Right cardiac atrium (tissue), 5 donors: ENCODE data around the gene SMIM13. TPM values are rescaled to one million over a fixed set of nuclear protein-coding genes. Genes with fewer than 3 reads are reported as not detected.

Experiments
- ATAC-seq, 2 donors: fragments of 200-7000 bp; cut with Tn5 transposase; one replicate each; pipeline versions ENCODE4 v1.8.0 to v1.9.1; 2020; ENCODE audit warnings: moderate library complexity in 2 of 2, mild to moderate bottlenecking in 1 of 2
- DNase-seq, 3 donors: peaks; one replicate each; pipeline ENCODE4 v3.0.0-alpha.2; 2020
- H3K27ac ChIP-seq: one replicate; pipeline ENCODE4 v1.5.1; 2013; ENCODE audit warnings: mild to moderate bottlenecking, low read length, control low read depth, moderate library complexity
- H3K27me3 ChIP-seq: one replicate; pipeline ENCODE4 v1.6.1; 2013; ENCODE audit not compliant: control insufficient read depth, insufficient read depth
- H3K4me1 ChIP-seq: one replicate; pipeline ENCODE4 v1.6.1; 2013; ENCODE audit warnings: low read length; ENCODE audit not compliant: control insufficient read depth, insufficient read depth
- H3K4me3 ChIP-seq: one replicate; pipeline ENCODE4 v1.5.1; 2013; ENCODE audit warnings: low read length, control low read depth
- H3K9me3 ChIP-seq: one replicate; pipeline ENCODE4 v1.6.1; 2013; ENCODE audit warnings: low read length; ENCODE audit not compliant: control insufficient read depth
- WGBS: extraction: QIAGEN DNeasy Blood & Tissue Kit; methylation state at CpG from one replicate; pipeline ENCODE4 v1.1.7; 2013; 5-methylcytosine and 5-hydroxymethylcytosine counted together
- intact Hi-C, 4 donors: fragments of 100-400 bp; cut with DNase I; formaldehyde crosslinking; loops; one replicate each; pipeline versions ENCODE4 v1.11.0 to v1.14.0; 2022 to 2023
- polyA plus RNA-seq: library from polyadenylated mRNA; stranded (reverse); fragments of 200-250 nt; gene quantifications from one replicate; pipeline ENCODE4 v1.2.3, GENCODE V29; 2013
- total RNA-seq, 4 donors: library from RNA; stranded (reverse); fragmentation: NEBNext Ultra II Directional; extraction: Animal tissue kit (Norgen Biotek cat#: 25700); gene quantifications; one replicate each; pipeline ENCODE4 v1.2.1, GENCODE V29; 2021
- donor health status: healthy with polysubstance abuse.
- donor health status: DM: no; HTN: yes; CAD: no.
- donor health status: DM: no; HTN: no; CAD: no.
- donor health status: DM: no; HTN: yes; CAD: no; lungs with severe emphysema.
- donor health status: DM: yes; HTN: yes; CAD: no.

SMIM13 gene
- total and polyA plus RNA-seq, 5 donors, result 8.1 to 14.5 (median 12.6) TPM

- ATAC-seq, result no peak
- Histone ChIP-seq H3K9me3 (no peaks in the 10 kb centered on the region), H3K27ac (no peak overlapping the region), H3K27me3 (no peaks in the 10 kb centered on the region), H3K4me3 (no peak overlapping the region), H3K4me1 (no peaks in the 10 kb centered on the region)
- 79% methylated on average over 1 of the region's 1 CpG for WGBS
- intact Hi-C loops, result no loop called here
- DNase-seq, result no peak
Measured at GRCh38 chr6:11160199-11160598, 66.6 kb downstream of the SMIM13 start.

GRCh38 chr6:11161031-11161956 is 67.7 kb downstream of the SMIM13 start:
- intact Hi-C loops, result no loop called here
- no peaks in the 10 kb centered on the region for H3K27me3 ChIP-seq
- DNase-seq (no peak), ATAC-seq (no peak)
- no peak overlapping the region for H3K4me3 ChIP-seq
- 87% methylated on average over 9 of the region's 9 CpGs for WGBS
- H3K27ac ChIP-seq, result no peak overlapping the region
- H3K9me3 ChIP-seq, result no peaks in the 10 kb centered on the region
- H3K4me1 ChIP-seq, result no peaks in the 10 kb centered on the region

GRCh38 chr6:11162262-11162661 is 68.6 kb downstream of the SMIM13 start:
- no peaks in the 10 kb centered on the region for H3K4me1 ChIP-seq
- intact Hi-C loops, result no loop called here
- 96% methylated on average over 3 of the region's 3 CpGs for WGBS
- H3K27me3 ChIP-seq, result no peaks in the 10 kb centered on the region
- DNase-seq (no peak), ATAC-seq (no peak)
- no peaks in the 10 kb centered on the region for H3K9me3 ChIP-seq
- H3K4me3 ChIP-seq, result no peak overlapping the region
- H3K27ac ChIP-seq, result no peak overlapping the region

GRCh38 chr6:11163932-11164331 is 70.3 kb downstream of the SMIM13 start:
- Histone ChIP-seq H3K4me1 (peaks cover 2% of the 10 kb centered on the region), H3K9me3 (no peaks in the 10 kb centered on the region), H3K27me3 (no peaks in the 10 kb centered on the region), H3K4me3 (no peak overlapping the region), H3K27ac (no peak overlapping the region)
- no peak for ATAC-seq
- DNase-seq, result no peak
- WGBS, result 77% methylated on average over 2 of the region's 2 CpGs
- intact Hi-C loops, result no loop called here

- Histone ChIP-seq H3K9me3 (no peaks in the 10 kb centered on the region), H3K27me3 (no peaks in the 10 kb centered on the region), H3K4me3 (no peak overlapping the region), H3K4me1 (peaks cover 5% of the 10 kb centered on the region), H3K27ac (no peak overlapping the region)
- ATAC-seq, result no peak
- intact Hi-C loops, result no loop called here
- DNase-seq, result no peak
- WGBS, result 86% methylated on average over 20 of the region's 20 CpGs
Measured at GRCh38 chr6:11164717-11165646, 71.3 kb downstream of the SMIM13 start.

GRCh38 chr6:11166948-11167347 is 73.3 kb downstream of the SMIM13 start:
- no peak overlapping the region for H3K4me3 ChIP-seq
- DNase-seq (no peak), ATAC-seq (no peak)
- no peak overlapping the region for H3K27ac ChIP-seq
- H3K27me3 ChIP-seq, result no peaks in the 10 kb centered on the region
- WGBS, result 72% methylated on average over 4 of the region's 4 CpGs
- intact Hi-C loops, result no loop called here
- H3K9me3 ChIP-seq, result no peaks in the 10 kb centered on the region
- H3K4me1 ChIP-seq, result peaks cover 5% of the 10 kb centered on the region

- H3K27ac ChIP-seq, result no peak overlapping the region
- 40% methylated on average over 7 of the region's 7 CpGs for WGBS
- H3K4me3 ChIP-seq, result no peak overlapping the region
- H3K27me3 ChIP-seq, result no peaks in the 10 kb centered on the region
- peaks cover 5% of the 10 kb centered on the region for H3K4me1 ChIP-seq
- ATAC-seq (peak in 1 of 2 donors; percentile 53), DNase-seq (no peak)
- no peaks in the 10 kb centered on the region for H3K9me3 ChIP-seq
- intact Hi-C loops, result no loop called here
Measured at GRCh38 chr6:11168091-11168635, 74.5 kb downstream of the SMIM13 start.

GRCh38 chr6:11171952-11172351 is 78.3 kb downstream of the SMIM13 start:
- H3K4me1 ChIP-seq, result peaks cover 5% of the 10 kb centered on the region
- no peaks in the 10 kb centered on the region for H3K9me3 ChIP-seq
- 95% methylated on average over 13 of the region's 13 CpGs for WGBS
- no peak for ATAC-seq
- no peak overlapping the region for H3K27ac ChIP-seq
- no peaks in the 10 kb centered on the region for H3K27me3 ChIP-seq
- intact Hi-C loops, result loop anchor here in 3 of 4 donors (5.0 to 10.0 kb wide), 4 partner anchors 53 to 325 kb away; partner anchors contain the start of gene NEDD9 (in 1 of the 3)
- no peak for DNase-seq
- no peak overlapping the region for H3K4me3 ChIP-seq

GRCh38 chr6:11172501-11173327 is 79.1 kb downstream of the SMIM13 start:
- peak; percentile 51 for ATAC-seq
- peak; percentile 65 to 87 (median 79) for DNase-seq
- no peaks in the 10 kb centered on the region for H3K27me3 ChIP-seq
- H3K4me3 ChIP-seq, result no peak overlapping the region
- intact Hi-C loops, result loop anchor here in 3 of 4 donors (5.0 to 10.0 kb wide), 4 partner anchors 52 to 325 kb away; partner anchors contain the start of gene NEDD9 (in 1 of the 3)
- no peaks in the 10 kb centered on the region for H3K9me3 ChIP-seq
- 28% methylated on average over 17 of the region's 17 CpGs for WGBS
- no peak overlapping the region for H3K27ac ChIP-seq
- peaks cover 5% of the 10 kb centered on the region for H3K4me1 ChIP-seq

- Histone ChIP-seq H3K9me3 (no peaks in the 10 kb centered on the region), H3K4me3 (no peak overlapping the region), H3K27me3 (no peaks in the 10 kb centered on the region), H3K27ac (no peak overlapping the region), H3K4me1 (no peaks in the 10 kb centered on the region)
- 95% methylated on average over 5 of the region's 5 CpGs for WGBS
- DNase-seq (no peak), ATAC-seq (peak in 1 of 2 donors; percentile 31)
- intact Hi-C loops, result loop anchor here in 3 of 4 donors (5.0 to 10.0 kb wide), 4 partner anchors 51 to 323 kb away; partner anchors contain the start of gene NEDD9 (in 1 of the 3)
Measured at GRCh38 chr6:11174242-11174611, 80.6 kb downstream of the SMIM13 start.
